IgD-negative memory B cell (primary cell): Measurements from ENCODE around the gene RAB40C. TPM values are rescaled to one million over a fixed set of nuclear protein-coding genes. Genes with fewer than 3 reads are reported as not detected.

Source experiments
- H3K27ac Mint-ChIP-seq, 3 donors: one replicate each; pipeline ENCODE4 v1.8.0; 2020 to 2022; ENCODE audit warnings: mild to moderate bottlenecking in 3 of 3, mixed read lengths in 3 of 3, moderate library complexity in 1 of 3
- H3K27me3 Mint-ChIP-seq: one replicate; pipeline ENCODE4 v1.8.0; 2021; ENCODE audit warnings: mixed read lengths
- H3K36me3 Mint-ChIP-seq: one replicate; pipeline ENCODE4 v1.8.0; 2020; ENCODE audit warnings: mild to moderate bottlenecking, mixed read lengths
- H3K4me1 Mint-ChIP-seq, 3 donors: one replicate each; pipeline ENCODE4 v1.8.0; 2020 to 2022; ENCODE audit warnings: mixed read lengths in 3 of 3, mild to moderate bottlenecking in 1 of 3
- H3K4me3 Mint-ChIP-seq, 4 donors: one replicate each; pipeline ENCODE4 v1.8.0; 2020 to 2022; ENCODE audit warnings: mild to moderate bottlenecking in 4 of 4, mixed read lengths in 4 of 4, moderate library complexity in 3 of 4
- H3K9me3 Mint-ChIP-seq, 3 donors: one replicate each; pipeline ENCODE4 v1.8.0; 2020 to 2021; ENCODE audit warnings: mixed read lengths in 3 of 3, mild to moderate bottlenecking in 1 of 3
- polyA plus RNA-seq: library from polyadenylated mRNA; unstranded; fragments of 300-500 nt; fragmentation: Illumina TruSeq; gene quantifications from one replicate; pipeline ENCODE4 v1.2.3, GENCODE V29; 2021

The RAB40C gene
- polyA plus RNA-seq, 1 donor from 2014 or later, result 14.7 TPM

DNA sequence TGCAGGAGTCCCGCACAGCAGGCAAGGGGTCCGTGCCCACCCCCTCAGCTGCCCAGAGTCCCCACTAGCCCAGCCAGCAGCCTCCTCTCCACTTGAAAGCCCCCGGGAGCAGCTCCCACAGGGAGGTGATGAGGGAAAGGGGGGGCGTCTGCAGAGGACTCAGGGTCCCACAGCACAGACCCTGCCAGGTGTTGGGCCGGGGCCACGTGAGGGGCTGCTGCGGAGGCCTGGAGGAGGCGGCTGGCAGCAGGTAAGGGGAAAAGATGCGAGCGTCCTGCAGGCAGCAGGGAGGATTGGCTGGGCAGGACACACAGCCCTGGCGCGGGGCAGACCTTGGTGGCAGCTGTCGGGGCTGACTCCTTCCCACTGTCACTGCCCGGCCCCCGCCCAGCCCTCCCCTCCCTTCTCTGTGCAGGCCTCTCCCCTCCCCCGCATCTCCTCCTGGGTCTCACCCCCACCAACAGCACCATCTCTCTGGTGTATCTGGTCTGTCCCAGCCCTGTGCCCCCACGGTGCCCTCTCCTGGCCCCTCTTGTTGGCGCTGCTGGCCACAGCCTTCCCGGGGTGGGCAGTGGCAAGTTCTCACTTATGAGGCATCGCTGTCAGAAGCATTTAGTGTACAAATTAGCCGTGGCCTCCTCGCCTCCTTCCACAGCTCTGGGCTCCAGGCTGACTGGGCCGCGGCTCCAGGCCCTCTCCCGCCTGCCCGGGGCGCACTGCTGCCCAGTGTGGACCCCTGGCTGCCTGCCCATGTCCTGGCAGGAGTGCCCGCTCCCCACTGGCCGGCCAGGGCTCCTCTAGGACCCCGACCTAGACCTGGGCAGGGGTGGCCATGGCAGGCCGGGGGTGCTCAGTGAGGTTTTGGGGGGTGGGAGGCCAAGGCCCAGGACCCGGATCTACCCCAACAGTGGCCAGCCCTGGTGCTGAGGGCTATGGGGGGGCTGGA is 34.1 kb upstream of the RAB40C start:
- Mint-ChIP-seq H3K4me3 (no peak overlapping the region), H3K27ac (no peak overlapping the region)

DNA sequence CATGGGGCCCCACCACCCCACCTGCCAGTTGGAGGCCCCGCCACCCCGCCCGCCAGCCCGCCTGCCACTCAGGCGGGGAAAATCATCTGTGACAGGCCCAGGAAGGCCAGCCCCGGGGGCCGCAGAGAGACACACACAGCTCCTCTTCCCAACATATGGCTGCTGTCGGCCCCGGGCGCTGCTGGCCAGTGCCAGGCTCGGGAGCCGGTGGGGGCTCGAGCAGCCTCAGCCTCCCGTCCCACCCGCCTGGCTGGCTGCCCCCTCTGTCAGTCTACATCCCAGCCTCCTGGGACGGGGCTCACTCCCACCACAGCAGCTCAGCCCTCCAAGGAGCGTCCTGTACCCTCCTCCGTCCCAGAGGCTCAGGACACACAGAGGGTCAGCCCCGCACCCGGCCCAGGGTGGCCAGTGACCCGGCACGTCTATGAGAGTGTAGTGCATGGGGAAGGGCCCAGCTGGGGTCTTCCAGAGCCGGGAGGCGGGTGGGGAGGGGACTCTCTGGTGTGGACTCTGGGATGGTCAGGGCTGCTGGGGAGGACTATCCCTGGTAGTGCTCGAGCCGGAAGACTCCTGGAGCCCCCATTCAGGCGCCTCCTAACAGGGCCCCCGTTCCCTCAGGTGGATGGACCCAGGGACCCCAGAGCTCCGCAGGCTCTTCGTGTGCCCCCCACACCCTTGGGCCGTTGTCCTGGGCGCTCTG is 33.2 kb upstream of the RAB40C start:
- Mint-ChIP-seq H3K4me3 (no peak overlapping the region), H3K36me3 (peaks cover 2% of the 10 kb centered on the region), H3K27ac (no peak overlapping the region), H3K4me1 (peaks cover 0 to 3% (median 0%) of the 10 kb centered on the region in 3 donors), H3K27me3 (peaks cover 12% of the 10 kb centered on the region), H3K9me3 (no peaks in the 10 kb centered on the region)

More for the DNA sequence above, 34.1 kb upstream of the RAB40C start:
- peaks cover 0 to 3% (median 0%) of the 10 kb centered on the region in 3 donors for H3K4me1 Mint-ChIP-seq
- peaks cover 2% of the 10 kb centered on the region for H3K36me3 Mint-ChIP-seq
- peaks cover 12% of the 10 kb centered on the region for H3K27me3 Mint-ChIP-seq
- no peaks in the 10 kb centered on the region for H3K9me3 Mint-ChIP-seq

DNA sequence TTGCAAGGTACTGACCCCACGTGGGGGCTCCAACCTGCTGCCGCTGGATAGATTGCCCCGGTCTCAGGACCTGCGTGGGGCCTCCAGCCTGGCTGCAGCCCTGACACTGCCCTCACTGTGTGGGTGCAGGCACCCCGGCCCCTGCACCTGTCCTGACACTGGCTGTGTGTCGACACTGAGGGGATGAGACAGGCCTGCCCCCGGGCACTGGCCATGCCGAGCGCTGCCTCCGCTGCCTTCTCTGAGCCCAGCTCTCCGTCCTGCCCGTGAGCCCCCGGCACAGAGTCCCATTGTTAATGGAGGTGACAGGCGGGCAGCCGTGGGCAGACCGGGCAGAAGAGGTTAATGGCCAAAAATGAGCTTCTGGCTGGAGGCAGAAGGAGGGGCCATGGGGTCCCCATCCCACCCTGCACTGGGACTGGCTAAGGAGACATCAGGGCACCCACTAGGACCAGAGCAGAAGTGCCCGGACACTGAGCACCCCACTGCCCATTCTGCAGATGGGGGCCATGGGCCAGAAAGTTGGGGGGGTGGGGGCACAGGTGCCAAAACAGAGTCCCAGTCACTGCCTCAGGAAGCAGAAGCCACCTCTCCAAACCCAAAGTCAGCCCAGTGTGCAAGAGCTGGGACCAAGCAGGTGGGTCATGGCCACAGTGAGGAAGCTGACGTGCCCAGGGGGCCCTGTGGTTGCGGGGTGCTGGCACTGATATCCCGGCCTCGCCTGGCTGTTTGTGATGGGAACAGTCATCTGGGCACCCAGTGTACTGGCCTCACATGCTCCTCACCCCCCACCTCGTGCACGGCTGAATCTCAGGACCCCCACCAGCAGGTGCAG is 32.2 kb upstream of the RAB40C start:
- Mint-ChIP-seq H3K4me3 (peak overlapping the region in 1 of 4 donors; percentile 17), H3K9me3 (no peaks in the 10 kb centered on the region), H3K4me1 (peaks cover 0 to 5% (median 0%) of the 10 kb centered on the region in 3 donors)

DNA sequence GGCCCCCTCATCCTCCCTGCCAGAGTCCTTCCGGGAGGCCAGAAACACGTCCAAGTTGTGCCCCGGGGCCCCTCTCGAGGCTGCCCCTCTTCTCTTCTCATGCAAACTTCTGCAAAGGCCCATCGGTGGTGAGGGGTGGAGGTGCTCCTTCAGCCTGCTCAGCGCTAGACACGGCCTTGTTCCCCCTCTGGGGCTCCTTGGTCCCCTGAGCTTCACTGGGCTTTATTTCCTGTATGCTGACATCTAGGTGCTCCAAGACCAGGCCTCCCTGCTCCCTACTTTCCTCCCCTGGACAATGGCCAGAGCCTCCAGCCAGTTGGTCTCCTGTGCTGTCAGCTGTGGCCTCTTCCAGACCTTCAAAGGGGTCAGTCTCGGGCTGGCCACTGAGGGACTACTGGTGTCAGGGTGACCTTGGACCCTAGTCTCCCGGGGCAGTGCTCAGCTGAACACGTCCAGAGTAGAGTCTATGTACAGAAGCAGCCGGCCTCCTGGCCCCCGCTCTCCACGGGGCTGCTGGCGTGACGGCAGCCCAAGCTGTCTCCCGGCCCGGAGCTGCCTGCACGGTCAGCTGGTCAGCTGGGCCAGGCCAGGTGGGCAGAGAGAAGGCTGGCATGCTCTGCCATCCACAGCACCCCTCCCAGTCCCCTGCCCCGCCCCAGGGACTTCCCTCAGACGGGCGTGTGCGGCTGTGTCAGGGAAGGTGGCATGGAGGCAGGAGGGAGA is 31.4 kb upstream of the RAB40C start:
- peaks cover 0 to 5% (median 0%) of the 10 kb centered on the region in 3 donors for H3K4me1 Mint-ChIP-seq
- peak overlapping the region in 1 of 4 donors; percentile 41 for H3K4me3 Mint-ChIP-seq
- no peak overlapping the region for H3K27ac Mint-ChIP-seq
- H3K9me3 Mint-ChIP-seq, result no peaks in the 10 kb centered on the region
- H3K27me3 Mint-ChIP-seq, result peaks cover 18% of the 10 kb centered on the region
- H3K36me3 Mint-ChIP-seq, result peaks cover 2% of the 10 kb centered on the region

More for the DNA sequence above, 32.2 kb upstream of the RAB40C start:
- H3K27me3 Mint-ChIP-seq, result peaks cover 16% of the 10 kb centered on the region
- no peak overlapping the region for H3K27ac Mint-ChIP-seq
- H3K36me3 Mint-ChIP-seq, result peaks cover 2% of the 10 kb centered on the region

DNA sequence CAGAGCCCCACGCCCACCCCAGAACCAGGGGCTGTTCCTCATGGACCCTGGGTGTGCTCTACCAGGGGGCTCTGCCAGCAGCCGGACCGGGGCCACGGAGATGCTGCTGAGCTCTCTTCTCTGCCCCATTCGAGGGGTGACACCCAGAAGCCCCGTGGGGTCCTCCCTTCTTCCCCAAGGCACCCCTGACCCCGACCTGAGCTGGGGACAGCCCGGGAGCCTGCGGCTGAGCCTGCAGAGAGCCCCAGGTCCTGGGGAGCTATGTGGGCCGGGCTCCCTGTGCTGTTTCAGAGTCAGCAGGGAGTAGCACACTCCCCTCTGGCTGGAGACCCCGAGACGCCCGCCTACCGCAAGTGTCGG is 30.9 kb upstream of the RAB40C start:
- H3K27ac Mint-ChIP-seq, result no peak overlapping the region
- no peak overlapping the region for H3K4me3 Mint-ChIP-seq
- peaks cover 18% of the 10 kb centered on the region for H3K27me3 Mint-ChIP-seq

DNA sequence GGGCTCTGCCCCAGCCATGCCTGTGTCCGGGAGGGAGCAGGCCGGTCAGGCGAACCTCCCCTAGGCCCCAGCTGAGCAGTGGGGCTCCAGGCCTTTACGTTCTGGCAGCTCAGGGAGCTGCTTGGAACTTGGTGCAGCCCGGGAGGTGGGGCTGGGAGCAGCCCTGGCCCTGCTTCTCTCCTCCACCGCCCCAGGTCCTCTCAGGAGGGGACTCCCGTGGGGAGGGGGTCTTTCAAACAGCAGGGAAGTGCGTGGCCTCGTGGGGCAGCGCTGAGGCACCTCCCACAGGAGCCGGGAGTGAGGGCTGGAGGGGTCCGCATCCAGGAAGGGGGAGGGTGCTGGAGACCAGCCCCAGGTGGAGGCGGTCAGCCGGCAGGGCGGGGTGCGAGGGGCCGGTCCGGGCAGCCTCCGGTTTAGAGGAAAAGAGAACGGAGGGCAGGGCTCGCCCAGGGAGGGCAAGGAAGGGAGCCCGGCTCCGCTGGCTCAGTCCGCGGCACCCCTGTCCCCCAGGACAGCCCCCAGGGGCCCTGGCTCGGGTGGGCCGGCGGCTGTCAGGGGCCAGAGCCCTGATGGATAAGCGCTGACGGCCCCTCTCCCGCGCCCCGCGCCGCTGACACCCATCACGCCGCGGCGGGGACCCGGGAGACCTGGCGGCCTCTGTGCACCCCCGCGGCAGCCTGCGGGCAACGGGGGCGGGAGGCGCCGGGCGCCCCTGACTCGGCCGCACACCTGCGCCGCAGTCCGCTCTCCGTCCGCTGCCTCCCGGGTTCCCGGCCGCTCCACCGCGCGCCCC is 30.3 kb upstream of the RAB40C start:
- Mint-ChIP-seq H3K27ac (no peak overlapping the region), H3K9me3 (no peaks in the 10 kb centered on the region), H3K4me1 (peaks cover 0 to 5% (median 0%) of the 10 kb centered on the region in 3 donors), H3K4me3 (no peak overlapping the region), H3K36me3 (no peaks in the 10 kb centered on the region), H3K27me3 (peaks cover 18% of the 10 kb centered on the region)

More for the DNA sequence above, 30.9 kb upstream of the RAB40C start:
- H3K36me3 Mint-ChIP-seq, result peaks cover 2% of the 10 kb centered on the region
- peaks cover 0 to 5% (median 0%) of the 10 kb centered on the region in 3 donors for H3K4me1 Mint-ChIP-seq
- no peaks in the 10 kb centered on the region for H3K9me3 Mint-ChIP-seq

DNA sequence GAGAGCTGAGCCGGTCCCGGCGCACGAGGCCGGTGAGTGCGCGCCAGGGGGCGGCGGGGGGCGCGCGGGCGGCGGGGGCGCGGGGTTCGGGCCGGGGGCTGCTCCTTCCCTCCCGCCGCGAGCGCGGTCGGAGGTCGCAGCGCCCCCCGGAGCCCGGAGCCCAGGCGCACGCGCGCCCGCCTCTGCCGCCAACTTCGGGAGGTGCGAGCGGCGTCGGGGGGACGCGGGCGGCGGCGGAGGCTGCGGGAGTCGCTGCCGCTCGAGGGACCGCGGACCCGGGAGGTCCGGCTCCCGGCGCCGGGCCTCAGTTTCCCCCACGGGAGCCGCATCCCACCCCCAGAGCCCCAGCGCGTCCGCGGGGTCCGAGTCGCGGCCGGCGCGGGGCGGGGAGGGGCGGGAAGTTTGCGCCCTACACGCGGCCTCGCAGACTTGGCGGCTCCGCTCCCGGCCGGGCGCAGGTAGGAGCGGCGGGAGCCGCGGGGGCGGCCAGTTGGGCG is 29.6 kb upstream of the RAB40C start, which contains the start of gene PRR35:
PRR35 (plus strand) TSS at position 191 of the 497 bp plus-strand sequence. CDS start 2,901 bp downstream, outside the sequence.
- no peak within 1 kb of the TSS for H3K27ac Mint-ChIP-seq
- H3K27me3 Mint-ChIP-seq, result peaks cover 18% of the 10 kb centered on the region
- H3K4me1 Mint-ChIP-seq, result peaks cover 0 to 5% (median 0%) of the 10 kb centered on the region in 3 donors
- no peak within 1 kb of the TSS for H3K4me3 Mint-ChIP-seq
- no peaks in the 10 kb centered on the region for H3K9me3 Mint-ChIP-seq
- no peaks in the 10 kb centered on the region for H3K36me3 Mint-ChIP-seq

DNA sequence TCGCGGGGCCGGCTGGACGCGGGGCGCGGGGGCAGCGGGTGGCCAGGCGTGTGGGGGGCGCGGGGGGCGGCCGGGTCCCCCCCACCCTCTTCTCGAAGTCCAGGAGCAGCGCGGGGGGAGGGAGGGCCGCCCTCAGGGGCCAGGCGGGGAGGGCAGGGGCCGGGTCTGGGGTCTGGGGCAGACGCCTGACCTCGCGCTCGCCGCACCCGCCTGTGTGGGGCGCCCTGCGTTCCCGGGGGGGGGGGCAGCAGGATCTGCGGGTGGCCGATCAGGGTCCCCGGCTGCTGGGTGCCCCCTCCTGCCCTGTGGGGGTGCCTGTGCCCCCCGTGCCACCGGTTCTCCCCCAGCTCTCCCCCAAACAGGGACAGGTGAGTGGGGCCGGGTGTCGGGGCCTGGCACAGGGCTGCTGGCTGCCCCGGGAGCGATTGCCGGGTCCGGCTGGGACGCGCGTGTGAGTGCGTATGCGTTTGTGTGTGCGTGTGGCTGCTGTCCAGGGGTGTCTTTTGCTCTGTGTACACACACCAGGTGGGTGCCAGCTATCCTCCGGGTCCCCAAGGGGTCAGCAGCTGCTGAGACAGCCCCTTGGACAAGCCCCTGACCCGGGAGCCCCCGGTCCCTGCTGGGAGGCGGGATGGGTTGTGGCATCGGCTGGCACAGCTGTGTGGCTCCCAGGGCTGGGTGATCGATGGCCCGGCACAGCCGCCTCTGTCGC is 29.0 kb upstream of the RAB40C start:
- peaks cover 18% of the 10 kb centered on the region for H3K27me3 Mint-ChIP-seq

DNA sequence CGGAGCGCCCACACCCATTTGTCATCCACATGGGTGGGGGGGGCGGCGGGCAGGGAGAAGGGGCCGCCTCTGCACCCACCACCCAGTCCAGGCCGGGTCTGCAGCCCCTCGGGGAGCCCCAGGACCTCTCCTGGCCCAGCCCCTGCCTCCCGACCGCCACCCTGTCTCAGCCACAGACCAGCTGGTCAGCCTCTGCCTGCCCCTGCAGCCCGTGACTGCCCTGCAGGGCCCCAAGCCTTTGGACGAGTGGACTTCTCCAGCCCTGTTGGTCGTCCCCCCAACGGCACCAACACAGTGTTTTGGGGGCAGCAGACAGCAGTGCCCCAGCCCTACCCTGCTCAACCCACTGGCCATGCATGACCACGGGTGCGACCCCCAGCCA is 28.5 kb upstream of the RAB40C start:
- Mint-ChIP-seq H3K27me3 (peaks cover 18% of the 10 kb centered on the region), H3K4me3 (no peak overlapping the region), H3K4me1 (peaks cover under 1 to 5% (median under 1%) of the 10 kb centered on the region in 3 donors), H3K9me3 (no peaks in the 10 kb centered on the region), H3K36me3 (no peaks in the 10 kb centered on the region), H3K27ac (no peak overlapping the region)

More for the DNA sequence above, 29.0 kb upstream of the RAB40C start:
- H3K4me1 Mint-ChIP-seq, result peaks cover 0 to 5% (median 0%) of the 10 kb centered on the region in 3 donors
- no peak overlapping the region for H3K27ac Mint-ChIP-seq
- no peaks in the 10 kb centered on the region for H3K9me3 Mint-ChIP-seq
- no peaks in the 10 kb centered on the region for H3K36me3 Mint-ChIP-seq
- no peak overlapping the region for H3K4me3 Mint-ChIP-seq

DNA sequence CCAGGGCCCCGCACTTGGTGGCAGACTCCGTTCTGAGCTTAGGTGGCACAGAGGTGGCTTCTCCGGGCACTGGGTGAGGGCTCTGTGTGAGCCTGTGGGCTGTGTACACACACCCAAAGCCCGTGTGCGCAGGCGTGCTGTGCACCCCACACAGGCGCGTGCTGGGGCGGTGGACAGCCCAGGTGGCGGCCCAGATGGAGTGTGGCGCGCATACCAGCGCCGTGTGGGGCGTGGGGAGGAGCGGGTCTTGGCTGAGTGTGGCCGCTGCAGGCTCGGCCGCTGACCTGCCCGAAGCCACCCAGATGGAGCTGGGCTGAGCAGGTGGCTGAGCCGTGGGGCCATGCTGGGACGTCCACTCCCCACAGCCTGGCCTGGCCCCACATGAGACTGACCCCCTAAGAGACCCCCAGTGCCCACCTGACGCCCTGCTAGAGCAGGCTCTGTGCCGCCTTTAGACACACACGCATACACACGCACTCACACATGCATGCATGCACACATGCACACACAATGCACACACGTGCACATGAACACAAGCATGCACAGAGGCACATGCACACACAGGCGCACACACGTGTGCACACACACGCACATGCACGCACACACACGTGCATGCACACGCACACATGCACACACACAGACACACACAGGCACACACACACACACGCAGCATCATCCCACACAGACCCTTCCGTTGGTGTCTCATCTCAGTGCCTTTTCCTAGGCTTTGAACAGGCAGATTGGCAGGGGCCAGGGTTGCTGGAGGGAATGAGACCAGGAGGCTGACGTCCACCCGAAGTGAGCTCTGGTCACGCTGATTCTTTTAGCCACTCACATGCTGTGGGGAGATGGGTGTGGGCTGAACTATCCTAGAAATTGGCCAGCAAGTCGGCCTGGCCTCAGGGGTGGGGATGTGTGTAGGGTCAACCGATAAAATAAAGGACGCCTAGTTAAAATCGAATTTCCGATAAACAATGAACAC is 27.6 kb upstream of the RAB40C start:
- Mint-ChIP-seq H3K36me3 (no peaks in the 10 kb centered on the region), H3K4me3 (peak overlapping the region in 1 of 4 donors; percentile 17), H3K27ac (peak overlapping the region in 1 of 3 donors; percentile 16)

DNA sequence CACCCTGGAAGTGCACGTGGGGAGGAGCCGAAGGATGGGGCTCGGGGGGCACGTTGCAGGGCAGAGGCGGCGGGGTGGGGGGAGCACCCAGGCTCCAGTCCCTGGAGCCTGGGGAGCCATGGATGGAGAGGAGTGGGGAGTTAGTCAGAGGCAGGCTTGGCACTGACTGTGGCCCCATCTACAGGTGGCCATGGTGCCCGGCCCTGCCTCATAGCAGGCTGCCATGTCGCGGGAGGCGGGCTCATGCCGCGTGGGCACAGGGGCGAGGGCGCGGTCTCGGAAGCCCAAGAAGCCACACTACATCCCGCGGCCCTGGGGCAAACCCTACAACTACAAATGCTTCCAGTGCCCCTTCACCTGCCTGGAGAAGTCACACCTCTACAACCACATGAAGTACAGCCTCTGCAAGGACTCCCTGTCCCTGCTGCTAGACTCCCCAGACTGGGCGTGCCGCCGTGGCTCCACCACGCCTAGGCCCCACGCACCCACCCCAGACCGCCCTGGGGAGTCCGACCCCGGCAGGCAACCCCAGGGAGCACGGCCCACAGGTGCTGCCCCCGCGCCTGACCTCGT is 26.7 kb upstream of the RAB40C start:
- H3K4me1 Mint-ChIP-seq, result peaks cover 9 to 10% (median 9%) of the 10 kb centered on the region in 3 donors
- peaks cover 16% of the 10 kb centered on the region for H3K27me3 Mint-ChIP-seq
- H3K27ac Mint-ChIP-seq, result no peak overlapping the region
- H3K4me3 Mint-ChIP-seq, result no peak overlapping the region
- no peaks in the 10 kb centered on the region for H3K9me3 Mint-ChIP-seq
- H3K36me3 Mint-ChIP-seq, result no peaks in the 10 kb centered on the region

More for the DNA sequence above, 27.6 kb upstream of the RAB40C start:
- Mint-ChIP-seq H3K9me3 (no peaks in the 10 kb centered on the region), H3K27me3 (peaks cover 18% of the 10 kb centered on the region), H3K4me1 (peaks cover 8 to 9% (median 9%) of the 10 kb centered on the region in 3 donors)
